ENCODE results near the gene CLSTN2. TPM values are rescaled to one million over a fixed set of nuclear protein-coding genes. Genes with fewer than 3 reads are reported as not detected.

The CLSTN2 gene
- not detected for total RNA-seq

- ATAC-seq (replicated peaks in 1 of 2) (peak; percentile 69 to 78), DNase-seq (peak; percentile 41 to 49)
- Mint-ChIP-seq H3K9me3 (no peaks in the 10 kb centered on the region), H3K36me3 (ENCODE audit: insufficient read depth in 2 of 2) (peaks cover 0 to 2% of the 10 kb centered on the region in 2 donors), H3K4me3 (peak within 1 kb of the TSS; percentile 43 to 52), H3K4me1 (ENCODE audit: low read depth) (peaks cover 10% of the 10 kb centered on the region), H3K27me3 (ENCODE audit: low read depth) (peaks cover 68% of the 10 kb centered on the region), H3K27ac (no peak within 1 kb of the TSS)
These were observed at the start of gene CLSTN2 for GRCh38 chr3:139935016-139935865. TSS of gene CLSTN2 (plus strand) at chr3:139935185.

DNA sequence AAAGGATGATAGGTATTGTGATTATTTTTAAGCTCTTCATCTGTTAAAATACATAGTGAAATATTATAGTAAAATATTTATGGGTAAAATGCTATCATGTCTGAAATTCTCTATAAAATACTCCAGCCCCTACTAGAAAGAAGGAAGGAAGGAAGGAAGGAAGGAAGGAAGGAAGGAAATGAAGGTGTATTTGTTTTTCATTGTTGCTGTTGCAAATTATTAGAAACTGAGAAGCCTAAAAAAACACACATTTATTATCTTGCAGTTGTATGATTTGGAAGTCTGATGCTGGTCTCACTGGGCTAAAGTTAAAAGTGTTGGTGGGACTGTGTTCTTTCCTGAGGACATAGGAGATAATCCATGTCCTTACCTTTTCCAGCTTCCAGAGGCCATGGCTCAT, 47.6 kb upstream of the CLSTN2 start:
- peaks cover 3% of the 10 kb centered on the region in 2 donors for H3K36me3 Mint-ChIP-seq (ENCODE audit: insufficient read depth in 2 of 2)
- no peaks in the 10 kb centered on the region for H3K27me3 Mint-ChIP-seq (ENCODE audit: low read depth)
- H3K9me3 Mint-ChIP-seq = peaks cover 5 to 6% of the 10 kb centered on the region in 2 donors
- H3K4me3 Mint-ChIP-seq = no peak overlapping the region
- ATAC-seq (replicated peaks in 1 of 2) = no peak
- H3K27ac Mint-ChIP-seq = no peak overlapping the region
- no peak for DNase-seq
- H3K4me1 Mint-ChIP-seq (ENCODE audit: low read depth) = no peaks in the 10 kb centered on the region

DNA sequence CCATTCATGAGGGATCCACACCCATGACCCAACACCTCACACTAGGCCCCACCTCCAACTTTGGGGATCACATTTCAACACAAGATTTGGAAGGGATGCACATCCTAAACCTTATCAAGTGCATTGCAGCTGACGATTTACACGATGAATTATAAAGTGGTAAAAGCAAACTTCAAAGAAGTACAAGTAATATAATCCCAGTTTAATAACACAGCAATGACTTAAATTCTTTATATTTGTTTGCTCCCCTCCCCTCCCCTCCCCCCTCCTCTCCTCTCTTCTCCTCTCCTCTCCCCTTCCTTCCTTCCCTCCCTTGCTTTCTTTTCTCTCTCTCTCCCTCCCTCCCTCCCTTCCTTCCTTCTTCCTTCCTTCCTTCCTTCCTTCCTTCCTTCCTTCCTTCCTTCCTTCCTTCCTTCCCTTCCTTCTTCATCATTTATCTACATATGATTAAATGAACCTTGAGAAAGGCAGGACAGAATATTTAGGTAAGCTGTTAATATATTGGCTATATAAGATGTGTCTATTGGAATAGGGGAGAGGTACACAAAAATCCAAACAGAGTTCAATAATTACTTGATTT, 46.3 kb upstream of the CLSTN2 start:
- Mint-ChIP-seq H3K27me3 (ENCODE audit: low read depth) (no peaks in the 10 kb centered on the region), H3K27ac (no peak overlapping the region), H3K4me1 (ENCODE audit: low read depth) (no peaks in the 10 kb centered on the region), H3K9me3 (peaks cover 4 to 5% of the 10 kb centered on the region in 2 donors), H3K36me3 (ENCODE audit: insufficient read depth in 2 of 2) (peaks cover 2 to 3% of the 10 kb centered on the region in 2 donors), H3K4me3 (no peak overlapping the region)
- no peak for DNase-seq
- no peak for ATAC-seq (replicated peaks in 1 of 2)

DNA sequence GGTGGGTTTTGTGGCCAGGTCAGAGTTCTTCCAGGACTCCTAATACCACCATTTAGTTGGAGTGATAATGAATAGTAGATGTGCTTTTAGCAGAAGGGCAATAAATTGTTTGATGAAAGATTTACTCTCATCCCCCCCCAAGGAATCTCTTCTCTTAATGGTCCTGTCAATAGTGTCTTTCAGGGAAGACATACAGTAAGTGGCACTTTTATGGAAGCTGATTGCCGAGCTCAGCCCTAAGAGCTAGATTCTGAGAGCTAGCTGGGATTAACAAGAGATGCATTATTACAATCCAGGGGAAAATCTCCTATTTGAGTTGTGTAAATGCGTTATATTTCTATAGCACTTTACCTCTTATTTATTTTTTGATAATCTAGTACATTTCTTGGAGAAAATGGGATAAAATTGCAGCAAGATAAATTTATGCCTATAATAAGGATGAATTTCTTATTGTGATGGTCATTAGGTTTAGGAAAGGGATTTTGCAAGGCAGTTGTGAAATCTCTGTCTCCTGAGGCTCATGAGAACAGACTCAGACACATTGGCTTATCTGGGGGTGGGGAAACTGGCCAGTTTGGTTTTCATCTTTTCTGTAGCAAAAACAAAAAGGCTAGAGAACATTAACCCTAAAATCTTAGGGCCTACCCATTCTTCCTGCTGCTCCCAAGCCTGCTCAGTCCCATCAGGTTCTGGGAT, 41.6 kb upstream of the CLSTN2 start:
- Mint-ChIP-seq H3K27me3 (ENCODE audit: low read depth) (no peaks in the 10 kb centered on the region), H3K9me3 (no peaks in the 10 kb centered on the region), H3K36me3 (ENCODE audit: insufficient read depth in 2 of 2) (no peaks in the 10 kb centered on the region), H3K27ac (no peak overlapping the region), H3K4me1 (ENCODE audit: low read depth) (no peaks in the 10 kb centered on the region), H3K4me3 (no peak overlapping the region)
- ATAC-seq (replicated peaks in 1 of 2) = no peak
- no peak for DNase-seq

DNA sequence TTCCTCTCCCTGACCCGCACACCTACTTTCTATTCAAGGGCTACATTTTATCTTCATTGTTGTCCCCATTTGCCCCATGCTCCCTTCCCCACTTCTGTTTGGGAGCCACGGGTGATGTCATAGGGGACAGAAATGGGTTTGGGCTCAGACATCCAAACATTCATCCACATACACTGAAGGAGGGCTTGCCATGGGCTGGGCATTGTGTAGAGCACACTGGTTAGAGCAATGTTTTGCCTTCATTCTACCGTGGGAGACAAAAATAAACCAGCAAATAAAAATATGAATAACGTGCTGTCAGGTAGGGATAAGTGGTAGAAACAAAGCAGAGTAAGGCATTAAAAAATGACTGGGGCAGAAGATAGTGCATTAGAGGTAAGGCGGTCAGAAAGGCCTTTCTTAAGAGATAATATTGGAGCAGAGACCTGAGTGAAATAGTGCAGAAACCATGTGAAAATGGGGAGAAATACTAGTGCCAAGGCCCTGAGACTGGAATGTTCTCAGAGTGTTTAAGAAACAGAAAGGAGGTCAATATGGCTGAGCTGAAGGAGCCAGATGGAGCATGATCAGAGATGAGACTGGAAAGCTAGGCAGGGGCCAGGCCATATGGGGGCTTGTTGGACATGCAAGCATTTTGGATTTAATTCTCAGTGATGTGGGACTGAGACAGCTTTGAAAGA, 40.9 kb upstream of the CLSTN2 start:
- DNase-seq = no peak
- Mint-ChIP-seq H3K27ac (no peak overlapping the region), H3K27me3 (ENCODE audit: low read depth) (peaks cover under 1% of the 10 kb centered on the region), H3K9me3 (peaks cover 0 to 1% of the 10 kb centered on the region in 2 donors), H3K36me3 (ENCODE audit: insufficient read depth in 2 of 2) (no peaks in the 10 kb centered on the region), H3K4me1 (ENCODE audit: low read depth) (no peaks in the 10 kb centered on the region), H3K4me3 (no peak overlapping the region)
- no peak for ATAC-seq (replicated peaks in 1 of 2)

GRCh38 chr3:139894643-139894989, 40.4 kb upstream of the CLSTN2 start:
- Mint-ChIP-seq H3K9me3 (peaks cover 0 to 5% of the 10 kb centered on the region in 2 donors), H3K36me3 (ENCODE audit: insufficient read depth in 2 of 2) (no peaks in the 10 kb centered on the region), H3K4me3 (no peak overlapping the region), H3K27ac (no peak overlapping the region), H3K4me1 (ENCODE audit: low read depth) (no peaks in the 10 kb centered on the region), H3K27me3 (ENCODE audit: low read depth) (peaks cover 6% of the 10 kb centered on the region)
- DNase-seq (no peak), ATAC-seq (replicated peaks in 1 of 2) (no peak)

DNA sequence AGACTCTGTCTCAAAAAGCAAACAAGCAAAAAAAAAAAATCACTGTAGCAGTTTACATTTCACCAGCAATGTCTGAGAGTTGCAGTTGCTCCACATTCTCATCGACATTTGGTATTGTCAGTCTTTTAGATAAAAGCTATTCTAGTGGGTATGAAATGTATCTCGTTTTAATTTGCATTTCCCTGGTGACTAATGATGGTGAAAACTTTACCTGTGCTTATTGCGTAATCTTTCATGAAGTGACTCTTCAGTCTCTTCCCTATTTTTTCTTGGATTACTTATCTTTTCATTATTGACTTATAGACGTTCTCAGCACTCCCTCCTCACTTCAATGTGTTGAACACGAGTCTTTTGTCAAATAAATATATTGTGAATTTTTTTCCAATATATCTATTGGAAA, 37.2 kb upstream of the CLSTN2 start:
- H3K4me3 Mint-ChIP-seq = no peak overlapping the region
- H3K4me1 Mint-ChIP-seq (ENCODE audit: low read depth) = no peaks in the 10 kb centered on the region
- ATAC-seq (replicated peaks in 1 of 2) (no peak), DNase-seq (no peak)
- H3K27ac Mint-ChIP-seq = no peak overlapping the region
- peaks cover 15% of the 10 kb centered on the region for H3K27me3 Mint-ChIP-seq (ENCODE audit: low read depth)
- H3K9me3 Mint-ChIP-seq = peaks cover 0 to 5% of the 10 kb centered on the region in 2 donors
- no peaks in the 10 kb centered on the region for H3K36me3 Mint-ChIP-seq (ENCODE audit: insufficient read depth in 2 of 2)

DNA sequence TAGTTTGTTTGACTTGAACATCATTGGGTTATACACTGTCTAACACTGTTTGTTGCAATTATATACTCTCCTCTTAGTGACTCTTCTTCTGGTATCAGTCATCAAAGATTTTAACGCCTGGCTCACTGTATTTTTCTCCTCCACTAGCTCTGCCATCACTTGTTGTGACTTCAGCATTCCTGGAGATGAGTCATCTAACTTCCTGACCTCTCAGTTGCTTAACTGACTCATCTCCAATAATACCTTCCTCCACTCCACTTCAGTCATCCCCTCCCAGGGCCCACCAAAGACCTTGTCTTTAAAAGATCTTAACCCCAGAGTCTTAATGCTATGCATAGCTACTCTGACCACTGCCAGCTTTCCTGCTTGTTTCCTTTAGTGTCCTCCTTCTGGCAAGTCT, 28.6 kb upstream of the CLSTN2 start:
- H3K9me3 Mint-ChIP-seq = no peaks in the 10 kb centered on the region
- H3K4me3 Mint-ChIP-seq = no peak overlapping the region
- DNase-seq = no peak
- no peaks in the 10 kb centered on the region for H3K4me1 Mint-ChIP-seq (ENCODE audit: low read depth)
- H3K36me3 Mint-ChIP-seq (ENCODE audit: insufficient read depth in 2 of 2) = no peaks in the 10 kb centered on the region
- peaks cover 9% of the 10 kb centered on the region for H3K27me3 Mint-ChIP-seq (ENCODE audit: low read depth)
- H3K27ac Mint-ChIP-seq = no peak overlapping the region
- ATAC-seq (replicated peaks in 1 of 2) = no peak

DNA sequence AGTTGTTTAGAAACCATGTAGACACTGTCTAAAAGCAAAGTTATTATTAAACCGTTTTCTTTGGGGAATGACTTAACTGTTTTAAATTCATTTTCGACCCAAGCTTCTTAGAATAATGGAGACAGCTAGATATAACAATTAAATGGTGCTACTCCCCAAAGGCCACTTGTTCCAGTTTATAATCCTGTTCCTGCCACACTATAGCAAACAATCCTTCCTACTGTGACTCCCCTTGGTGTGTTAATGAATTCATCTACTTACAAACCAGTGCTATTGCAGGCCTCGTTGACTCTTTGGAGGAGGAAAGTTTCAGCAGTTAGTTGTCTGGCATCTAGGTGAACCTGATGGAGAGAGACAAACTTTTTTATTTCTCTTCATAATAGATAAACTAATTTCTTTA, 25.2 kb upstream of the CLSTN2 start:
- Mint-ChIP-seq H3K9me3 (peaks cover 0 to 5% of the 10 kb centered on the region in 2 donors), H3K27ac (no peak overlapping the region), H3K4me1 (ENCODE audit: low read depth) (no peaks in the 10 kb centered on the region), H3K4me3 (no peak overlapping the region), H3K36me3 (ENCODE audit: insufficient read depth in 2 of 2) (no peaks in the 10 kb centered on the region), H3K27me3 (ENCODE audit: low read depth) (no peaks in the 10 kb centered on the region)
- DNase-seq (no peak), ATAC-seq (replicated peaks in 1 of 2) (no peak)

DNA sequence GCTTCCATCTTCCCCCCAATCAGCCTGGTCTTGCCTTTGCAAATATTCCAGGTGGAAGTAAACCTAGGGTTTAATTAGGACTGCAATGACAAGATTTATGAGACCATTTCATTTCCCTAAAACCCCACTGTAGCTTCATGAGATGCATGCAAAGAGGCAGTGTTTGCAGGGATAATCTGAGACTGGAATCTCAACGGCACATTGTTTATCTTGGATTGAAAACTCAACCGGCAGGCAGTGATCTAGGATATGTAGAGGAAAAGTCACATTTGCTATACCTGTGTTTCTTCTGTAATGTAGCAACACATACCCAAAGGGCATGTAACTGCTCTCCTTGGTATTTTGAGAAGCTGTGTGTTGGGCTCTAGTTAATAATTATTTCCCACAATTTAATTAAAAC, 18.7 kb upstream of the CLSTN2 start:
- Mint-ChIP-seq H3K27ac (no peak overlapping the region), H3K4me3 (no peak overlapping the region), H3K36me3 (ENCODE audit: insufficient read depth in 2 of 2) (no peaks in the 10 kb centered on the region), H3K27me3 (ENCODE audit: low read depth) (no peaks in the 10 kb centered on the region), H3K9me3 (peaks cover 0 to 5% of the 10 kb centered on the region in 2 donors), H3K4me1 (ENCODE audit: low read depth) (no peaks in the 10 kb centered on the region)
- DNase-seq = no peak
- no peak for ATAC-seq (replicated peaks in 1 of 2)

- no peak overlapping the region for H3K4me3 Mint-ChIP-seq
- H3K9me3 Mint-ChIP-seq = peaks cover 0 to 5% of the 10 kb centered on the region in 2 donors
- no peaks in the 10 kb centered on the region for H3K36me3 Mint-ChIP-seq (ENCODE audit: insufficient read depth in 2 of 2)
- DNase-seq (no peak), ATAC-seq (replicated peaks in 1 of 2) (no peak)
- no peaks in the 10 kb centered on the region for H3K4me1 Mint-ChIP-seq (ENCODE audit: low read depth)
- no peak overlapping the region for H3K27ac Mint-ChIP-seq
- H3K27me3 Mint-ChIP-seq (ENCODE audit: low read depth) = no peaks in the 10 kb centered on the region
These were observed 17.7 kb upstream of the CLSTN2 start for GRCh38 chr3:139917226-139917785.

GRCh38 chr3:139928708-139929505, 6.1 kb upstream of the CLSTN2 start:
- no peaks in the 10 kb centered on the region for H3K36me3 Mint-ChIP-seq (ENCODE audit: insufficient read depth in 2 of 2)
- peaks cover 22% of the 10 kb centered on the region for H3K27me3 Mint-ChIP-seq (ENCODE audit: low read depth)
- ATAC-seq (replicated peaks in 1 of 2) (no peak), DNase-seq (no peak)
- H3K9me3 Mint-ChIP-seq = no peaks in the 10 kb centered on the region
- no peaks in the 10 kb centered on the region for H3K4me1 Mint-ChIP-seq (ENCODE audit: low read depth)
- H3K4me3 Mint-ChIP-seq = no peak overlapping the region
- no peak overlapping the region for H3K27ac Mint-ChIP-seq

All from activated T-cell treated with anti-CD3 and anti-CD28 coated beads, Interleukin-2, amount 50 U/mL, for 72 hours (primary cell).